Measurements from ENCODE around the gene CHTF8. TPM values are rescaled to one million over a fixed set of nuclear protein-coding genes. Genes with fewer than 3 reads are reported as not detected.
A peak's percentile ranks its signal among the peaks of the same experiment; 100 is the strongest.

Gene CHTF8
- total RNA-seq, 2 donors from 2014 or later, result 94.6 to 135 TPM

GRCh38 chr16:69120096-69120664, 12.2 kb downstream of the CHTF8 start:
- Mint-ChIP-seq H3K9me3 (no peaks in the 10 kb centered on the region), H3K36me3 (peaks cover 5 to 22% of the 10 kb centered on the region in 2 donors)

GRCh38 chr16:69119536-69119935, 12.9 kb downstream of the CHTF8 start:
- no peak for ATAC-seq
- no peak for DNase-seq (ENCODE audit: low spot score in 2 of 2)
- no peaks in the 10 kb centered on the region for H3K9me3 Mint-ChIP-seq
- no peak overlapping the region for H3K27ac Mint-ChIP-seq
- peaks cover 5 to 22% of the 10 kb centered on the region in 2 donors for H3K36me3 Mint-ChIP-seq

More at GRCh38 chr16:69120096-69120664, 12.2 kb downstream of the CHTF8 start:
- no peak for DNase-seq (ENCODE audit: low spot score in 2 of 2)
- no peak for ATAC-seq
- no peak overlapping the region for H3K27ac Mint-ChIP-seq

- Mint-ChIP-seq H3K27ac (no peak overlapping the region), H3K36me3 (peaks cover 5 to 22% of the 10 kb centered on the region in 2 donors), H3K9me3 (no peaks in the 10 kb centered on the region)
- DNase-seq (ENCODE audit: low spot score in 2 of 2) (no peak), ATAC-seq (no peak)
Observed at GRCh38 chr16:69118994-69119393, 13.4 kb downstream of the CHTF8 start.

- no peaks in the 10 kb centered on the region for H3K9me3 Mint-ChIP-seq
Observed at GRCh38 chr16:69118468-69118867, 13.9 kb downstream of the CHTF8 start.

GRCh38 chr16:69116906-69117305, 15.5 kb downstream of the CHTF8 start:
- no peak for ATAC-seq
- H3K9me3 Mint-ChIP-seq, result no peaks in the 10 kb centered on the region
- peaks cover 5 to 22% of the 10 kb centered on the region in 2 donors for H3K36me3 Mint-ChIP-seq
- H3K27ac Mint-ChIP-seq, result no peak overlapping the region
- no peak for DNase-seq (ENCODE audit: low spot score in 2 of 2)

More at GRCh38 chr16:69118468-69118867, 13.9 kb downstream of the CHTF8 start:
- DNase-seq (ENCODE audit: low spot score in 2 of 2) (no peak), ATAC-seq (no peak)
- peaks cover 5 to 22% of the 10 kb centered on the region in 2 donors for H3K36me3 Mint-ChIP-seq
- H3K27ac Mint-ChIP-seq, result no peak overlapping the region

GRCh38 chr16:69116256-69116875, 16.0 kb downstream of the CHTF8 start:
- Mint-ChIP-seq H3K36me3 (peaks cover 5 to 22% of the 10 kb centered on the region in 2 donors), H3K9me3 (no peaks in the 10 kb centered on the region), H3K27ac (no peak overlapping the region)
- no peak for ATAC-seq
- DNase-seq (ENCODE audit: low spot score in 2 of 2), result no peak

- DNase-seq (ENCODE audit: low spot score in 2 of 2), result no peak
- Mint-ChIP-seq H3K36me3 (peaks cover 5 to 17% of the 10 kb centered on the region in 2 donors), H3K27ac (no peak overlapping the region), H3K9me3 (no peaks in the 10 kb centered on the region)
- ATAC-seq, result no peak
Observed at GRCh38 chr16:69115837-69116236, 16.6 kb downstream of the CHTF8 start.

GRCh38 chr16:69115361-69115760, 17.0 kb downstream of the CHTF8 start:
- DNase-seq (ENCODE audit: low spot score in 2 of 2) (no peak), ATAC-seq (no peak)
- Mint-ChIP-seq H3K27ac (no peak overlapping the region), H3K9me3 (no peaks in the 10 kb centered on the region), H3K36me3 (peaks cover 5 to 12% of the 10 kb centered on the region in 2 donors)

GRCh38 chr16:69114976-69115355, 17.4 kb downstream of the CHTF8 start:
- ATAC-seq (no peak), DNase-seq (ENCODE audit: low spot score in 2 of 2) (no peak)
- H3K27ac Mint-ChIP-seq, result no peak overlapping the region
- H3K36me3 Mint-ChIP-seq, result peaks cover 5 to 11% of the 10 kb centered on the region in 2 donors
- H3K9me3 Mint-ChIP-seq, result no peaks in the 10 kb centered on the region

- ATAC-seq (no peak), DNase-seq (ENCODE audit: low spot score in 2 of 2) (no peak)
- Mint-ChIP-seq H3K36me3 (peaks cover 9 to 11% of the 10 kb centered on the region in 2 donors), H3K9me3 (no peaks in the 10 kb centered on the region), H3K27ac (no peak overlapping the region)
Observed at GRCh38 chr16:69114346-69114975, 17.9 kb downstream of the CHTF8 start.

GRCh38 chr16:69113216-69113615, 19.2 kb downstream of the CHTF8 start:
- Mint-ChIP-seq H3K36me3 (peaks cover 8 to 10% of the 10 kb centered on the region in 2 donors), H3K9me3 (no peaks in the 10 kb centered on the region), H3K27ac (no peak overlapping the region)
- ATAC-seq, result peak in 1 of 2 donors; percentile 33
- DNase-seq (ENCODE audit: low spot score in 2 of 2), result no peak

- Mint-ChIP-seq H3K36me3 (peaks cover under 1 to 7% of the 10 kb centered on the region in 2 donors), H3K9me3 (no peaks in the 10 kb centered on the region), H3K27ac (peak overlapping the region in 1 of 2 donors; percentile 17)
- ATAC-seq, result peak; percentile 79 to 81
- DNase-seq (ENCODE audit: low spot score in 2 of 2), result peak in 1 of 2 donors; percentile 60
Observed at GRCh38 chr16:69112285-69113129, 19.9 kb downstream of the CHTF8 start.

- peak overlapping the region in 1 of 2 donors; percentile 17 for H3K27ac Mint-ChIP-seq
- H3K9me3 Mint-ChIP-seq, result no peaks in the 10 kb centered on the region
- DNase-seq (ENCODE audit: low spot score in 2 of 2), result no peak
- no peak for ATAC-seq
- peaks cover 0 to 7% of the 10 kb centered on the region in 2 donors for H3K36me3 Mint-ChIP-seq
Observed at GRCh38 chr16:69111876-69112230, 20.5 kb downstream of the CHTF8 start.

- Mint-ChIP-seq H3K9me3 (no peaks in the 10 kb centered on the region), H3K27ac (peak overlapping the region in 1 of 2 donors; percentile 17), H3K36me3 (peaks cover 0 to 7% of the 10 kb centered on the region in 2 donors)
- DNase-seq (ENCODE audit: low spot score in 2 of 2), result no peak
- ATAC-seq, result no peak
Observed at GRCh38 chr16:69111216-69111875, 21.0 kb downstream of the CHTF8 start.

GRCh38 chr16:69110406-69110805, 22.0 kb downstream of the CHTF8 start:
- H3K9me3 Mint-ChIP-seq, result no peaks in the 10 kb centered on the region
- no peak overlapping the region for H3K27ac Mint-ChIP-seq
- ATAC-seq, result no peak
- DNase-seq (ENCODE audit: low spot score in 2 of 2), result no peak
- H3K36me3 Mint-ChIP-seq, result peaks cover 3 to 7% of the 10 kb centered on the region in 2 donors

- DNase-seq (ENCODE audit: low spot score in 2 of 2) (no peak), ATAC-seq (no peak)
- Mint-ChIP-seq H3K27ac (no peak overlapping the region), H3K9me3 (no peaks in the 10 kb centered on the region), H3K36me3 (peaks cover 5 to 7% of the 10 kb centered on the region in 2 donors)
Observed at GRCh38 chr16:69109486-69110270, 22.7 kb downstream of the CHTF8 start.

Data from activated naive CD4-positive, alpha-beta T cell treated with anti-CD3 and anti-CD28 coated beads, Interleukin-2, amount 50 U/mL, for 72 hours (primary cell).